K562 (cell line): ENCODE data around the gene ZSWIM4. TPM values are rescaled to one million over a fixed set of nuclear protein-coding genes. Genes with fewer than 3 reads are reported as not detected.
A peak's percentile ranks its signal among the peaks of the same experiment; 100 is the strongest.

Experiments
- BCL6 ChIP-seq: fragments of 250-450 bp; sonication (Bioruptor Pico); IDR thresholded peaks from 2 replicates; pipeline ENCODE4 v1.4.0; 2020
- BDP1 ChIP-seq: IDR thresholded peaks from 3 replicates; pipeline ENCODE4 v1.6.1; 2011; ENCODE audit not compliant: insufficient read length, insufficient read depth
- C11orf30 ChIP-seq: fragments of 450-650 bp; IDR thresholded peaks from 2 replicates; pipeline ENCODE4 v1.6.1; 2016; ENCODE audit warnings: low read depth, mild to moderate bottlenecking
- CBX1 ChIP-seq: sonication (generic); IDR thresholded peaks from 2 replicates; pipeline ENCODE4 v1.6.1; 2016; ENCODE audit warnings: antibody characterized with exemption, low read depth, mild to moderate bottlenecking
- CHCHD3 ChIP-seq: fragments of 250-450 bp; sonication (Bioruptor Pico); IDR thresholded peaks from 2 replicates; pipeline ENCODE4 v2.1.2; 2022; ENCODE audit warnings: mild to moderate bottlenecking
- COPS2 ChIP-seq: fragments of 450-650 bp; conservative IDR thresholded peaks from 2 replicates; pipeline ENCODE4 v1.6.1; 2016; ENCODE audit warnings: mild to moderate bottlenecking, moderate library complexity
- ELF1 ChIP-seq: fragments of 200-800 bp; sonication (Bioruptor generic); IDR thresholded peaks from 2 replicates; pipeline ENCODE4 v1.6.1; 2016; ENCODE audit warnings: missing genetic modification characterization, missing compliant biosample characterization
- FOXP1 ChIP-seq: sonication (generic); formaldehyde crosslinking; IDR thresholded peaks from 2 replicates; pipeline ENCODE4 v1.8.0; 2022; ENCODE audit warnings: mild to moderate bottlenecking, missing genetic modification reagents
- HNRNPL ChIP-seq: fragments of 200-400 bp; formaldehyde crosslinking; IDR thresholded peaks from 2 replicates; pipeline ENCODE4 v1.6.1; 2017; ENCODE audit warnings: low read depth, mild to moderate bottlenecking, low read length
- HNRNPLL ChIP-seq: fragments of 200-400 bp; formaldehyde crosslinking; IDR thresholded peaks from 2 replicates; pipeline ENCODE4 v1.6.1; 2017; ENCODE audit warnings: low read length, low read depth, mild to moderate bottlenecking; ENCODE audit not compliant: poor library complexity, severe bottlenecking
- KHSRP ChIP-seq: fragments of 450-650 bp; IDR thresholded peaks from 2 replicates; pipeline ENCODE4 v1.6.1; 2017
- L3MBTL2 ChIP-seq: fragments of 450-650 bp; IDR thresholded peaks from 2 replicates; pipeline ENCODE4 v1.6.1; 2016; ENCODE audit warnings: mild to moderate bottlenecking, moderate library complexity
- LEF1 ChIP-seq: fragments of 450-650 bp; IDR thresholded peaks from 2 replicates; pipeline ENCODE4 v1.6.1; 2016; ENCODE audit warnings: mild to moderate bottlenecking
- MITF ChIP-seq: IDR thresholded peaks from 2 replicates; pipeline ENCODE4 v1.6.1; 2014; ENCODE audit warnings: antibody characterized with exemption
- NEUROD1 ChIP-seq: fragments of 150-350 bp; IDR thresholded peaks from 2 replicates; pipeline ENCODE4 v1.6.1; 2014; ENCODE audit warnings: borderline replicate concordance, low read length, low read depth; ENCODE audit not compliant: partially characterized antibody
- NR3C1 ChIP-seq: sonication (generic); formaldehyde crosslinking; IDR thresholded peaks from 2 replicates; pipeline ENCODE4 v1.8.1; 2022; ENCODE audit warnings: missing genetic modification reagents
- OTX1 ChIP-seq: fragments of 450-650 bp; formaldehyde crosslinking; IDR thresholded peaks from 2 replicates; pipeline ENCODE4 v1.4.0; 2022; ENCODE audit warnings: mild to moderate bottlenecking
- POLR2A ChIP-seq: fragments of 450-650 bp; conservative IDR thresholded peaks from 2 replicates; pipeline ENCODE4 v1.6.1; 2016
- POLR2B ChIP-seq: fragments of 450-650 bp; IDR thresholded peaks from 2 replicates; pipeline ENCODE4 v1.6.1; 2018; ENCODE audit warnings: low read depth; ENCODE audit not compliant: partially characterized antibody
- POLR2H ChIP-seq: IDR thresholded peaks from 2 replicates; pipeline ENCODE4 v1.6.1; 2016; ENCODE audit warnings: missing genetic modification characterization, low read depth, mild to moderate bottlenecking, control low read depth, missing compliant biosample characterization, moderate library complexity
- PRMT5 ChIP-seq: sonication (generic); formaldehyde crosslinking; IDR thresholded peaks from 2 replicates; pipeline ENCODE4 v1.5.0; 2020; ENCODE audit warnings: missing genetic modification reagents
- RCOR1 ChIP-seq, 2 experiments: IDR thresholded peaks; 2 replicates each; pipeline ENCODE4 v1.6.1; 2012; ENCODE audit warnings: low read depth in 2 of 2, low read length in 2 of 2, borderline replicate concordance in 1 of 2, improper control_type of control experiment in 1 of 2
- RUNX1 ChIP-seq: sonication (generic); IDR thresholded peaks from 2 replicates; pipeline ENCODE4 v1.6.1; 2016; ENCODE audit warnings: antibody characterized with exemption, low read depth
- STAG1 ChIP-seq: sonication (generic); formaldehyde crosslinking; IDR thresholded peaks from 2 replicates; pipeline ENCODE4 v1.5.0; 2020; ENCODE audit warnings: missing genetic modification reagents, borderline replicate concordance
- TSC22D4 ChIP-seq: fragments of 450-650 bp; IDR thresholded peaks from 2 replicates; pipeline ENCODE4 v1.6.1; 2016; ENCODE audit warnings: missing genetic modification characterization, missing biosample characterization, control low read depth
- USF1 ChIP-seq: sonication (generic); formaldehyde crosslinking; IDR thresholded peaks from 2 replicates; pipeline ENCODE4 v1.9.0; 2022; ENCODE audit warnings: mild to moderate bottlenecking, missing genetic modification reagents
- ZBED1 ChIP-seq: IDR thresholded peaks from 2 replicates; pipeline ENCODE4 v1.6.1; 2014
- ZBTB17 ChIP-seq: fragments of 450-650 bp; formaldehyde crosslinking; IDR thresholded peaks from 2 replicates; pipeline ENCODE4 v1.4.0; 2020; ENCODE audit warnings: mild to moderate bottlenecking
- ZFPM2 ChIP-seq: fragments of 250-450 bp; sonication (Bioruptor Pico); IDR thresholded peaks from 2 replicates; pipeline ENCODE4 v1.5.1; 2022; ENCODE audit warnings: mild to moderate bottlenecking
- ZFX ChIP-seq: sonication (generic); formaldehyde crosslinking; IDR thresholded peaks from 2 replicates; pipeline ENCODE4 v1.8.0; 2022; ENCODE audit warnings: mild to moderate bottlenecking, missing genetic modification reagents, moderate library complexity
- ZNF274 ChIP-seq: IDR thresholded peaks from 2 replicates; pipeline ENCODE4 v1.6.1; 2011; ENCODE audit warnings: low read depth, mild to moderate bottlenecking, low read length, moderate library complexity, borderline replicate concordance
- ZNF561 ChIP-seq: fragments of 450-650 bp; formaldehyde crosslinking; conservative IDR thresholded peaks from 2 replicates; pipeline ENCODE4 v1.4.0; 2020; ENCODE audit warnings: mild to moderate bottlenecking, moderate library complexity
- ZZZ3 ChIP-seq: fragments of 450-650 bp; IDR thresholded peaks from 2 replicates; pipeline ENCODE4 v1.6.1; 2016; ENCODE audit warnings: antibody characterized with exemption, mild to moderate bottlenecking, moderate library complexity
- polyA plus RNA-seq, 8 experiments: library from polyadenylated mRNA; depleted of rRNA in 4 of 8; stranded (reverse) in 5 of 8; unstranded in 3 of 8; fragments of >200 nt; fragmentation: Nextera tagmentation in 2 of 8; fragmentation: Illumina TruSeq in 1 of 8; extraction: Ambion mirVana in 2 of 8; extraction: Trizol in 1 of 8; gene quantifications; 2 replicates each; pipeline versions ENCODE4 v1.2.1 to v1.2.3, GENCODE V29; 2011 to 2014; ENCODE audit warnings: inconsistent platforms in 1 of 8, missing spikeins in 1 of 8
- total RNA-seq, 7 experiments: library from RNA; depleted of rRNA in 6 of 7; stranded (reverse); fragments of >200 nt in 6 of 7; fragmentation: Illumina TruSeq in 2 of 7; extraction: Trizol in 2 of 7; gene quantifications; 2 replicates each; pipeline versions ENCODE4 v1.2.1 to v1.2.3, GENCODE V29; 2011 to 2021; ENCODE audit warnings: low replicate concordance in 1 of 7

Gene ZSWIM4
- total and polyA plus RNA-seq, 9 of the 15 experiments (the other 6 are each of a cell fraction or from before 2014, with no cell fraction given), result 0.25 to 3.7 (median 0.79) TPM; not detected in 2

DNA sequence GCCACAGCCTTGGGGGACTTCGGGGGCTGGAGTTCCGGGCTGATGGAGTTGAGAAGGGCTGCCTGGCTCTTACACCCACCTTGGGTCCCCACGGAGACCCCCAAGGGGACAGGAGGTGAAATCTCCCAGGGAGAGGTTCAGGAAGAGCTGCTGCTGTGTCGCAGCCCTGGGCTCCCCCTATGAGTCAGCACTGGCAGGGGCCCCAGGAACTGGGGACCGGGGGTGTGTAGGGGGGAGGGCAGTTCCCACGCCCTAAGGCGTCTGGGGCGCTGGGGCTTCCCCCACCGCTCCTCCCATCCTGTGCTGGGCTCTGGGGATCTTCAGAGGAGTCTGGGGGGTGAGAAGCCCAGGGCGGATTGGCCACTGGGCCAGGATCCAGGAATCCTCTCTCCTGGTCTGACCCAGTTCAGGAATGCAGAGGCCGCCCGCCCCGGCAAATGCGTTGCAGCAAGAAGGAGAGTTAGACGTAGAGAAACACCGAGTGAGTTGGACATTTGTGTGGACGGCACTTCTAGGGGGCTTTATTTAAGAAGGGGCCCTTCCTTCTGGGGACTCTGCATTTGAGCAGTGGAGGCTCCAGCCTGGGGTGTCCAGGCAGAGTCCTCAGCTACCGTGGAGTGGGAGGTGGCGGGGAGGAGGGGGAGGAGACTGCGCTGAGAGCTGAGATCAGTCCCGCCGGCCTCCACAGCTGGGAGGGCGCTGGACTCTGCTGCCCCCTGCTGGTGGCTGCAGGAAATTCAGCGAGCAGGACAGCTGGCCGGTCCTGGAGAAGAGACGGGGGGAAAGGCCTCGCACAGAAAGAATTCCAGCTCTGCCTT, 66.7 kb downstream of the ZSWIM4 start (continued):
- TF ChIP-seq LEF1 (peak; percentile 69; the same call in 1 of the 2 replicates), OTX1 (CRISPR knock-in tag) (no peak), ZNF274 (no peak), POLR2H (tag) (no peak), BCL6 (CRISPR knock-in tag) (no peak), L3MBTL2 (no peak), KHSRP (no peak), POLR2A (peak; percentile 62), RCOR1 (IDR thresholded peaks at IDR 0.05; ENCODE audit: borderline replicate concordance in 1 of 2, low read depth in 2 of 2, low read length in 2 of 2) (peak in 1 of 2 experiments; percentile 44; a peak in 2 of 4 replicates), FOXP1 (CRISPR knock-in tag) (0 out of 2 replicates have a peak, but pooled peaks have one; percentile 37), ZFPM2 (CRISPR knock-in tag) (no peak), PRMT5 (CRISPR knock-in tag) (no peak), CBX1 (no peak), STAG1 (CRISPR knock-in tag) (peak; percentile 82; the same call in 1 of the 2 replicates), ZBED1 (no peak), HNRNPLL (peak; percentile 75), C11orf30 (peak; percentile 71; the same call in 1 of the 2 replicates), ZBTB17 (0 out of 2 replicates have a peak, but pooled peaks have one; percentile 58), COPS2 (no peak), MITF (no peak), CHCHD3 (CRISPR knock-in tag) (no peak), HNRNPL (no peak), POLR2B (peak; percentile 21), ZNF561 (CRISPR knock-in tag) (no peak), ELF1 (no peak), USF1 (no peak), TSC22D4 (tag) (no peak), ZZZ3 (no peak), RUNX1 (no peak), NR3C1 (CRISPR knock-in tag) (no peak), ZFX (peak; percentile 77), BDP1 (no peak), NEUROD1 (peak; percentile 40)
